H1 (cell line): ENCODE data around the gene ARGLU1. TPM values are rescaled to one million over a fixed set of nuclear protein-coding genes. Genes with fewer than 3 reads are reported as not detected.

Experiments
- BRCA1 ChIP-seq: IDR thresholded peaks from 2 replicates; pipeline ENCODE4 v1.6.1; 2012; ENCODE audit warnings: low read depth, low read length, improper control_type of control experiment
- CTCF ChIP-seq, 3 experiments: IDR thresholded peaks; 1 replicate in 2 of 3; 2 replicates in 1 of 3; pipeline versions ENCODE4 v1.5.1 to v1.6.1; 2011; ENCODE audit warnings: low read length in 3 of 3, mild to moderate bottlenecking in 3 of 3, inconsistent platforms in 2 of 3, low read depth in 1 of 3, moderate library complexity in 1 of 3; ENCODE audit not compliant: insufficient read depth in 1 of 3; ENCODE audit errors: control extremely low read depth in 1 of 3
- FOSL1 ChIP-seq: IDR thresholded peaks from 2 replicates; pipeline ENCODE4 v1.6.1; 2011; ENCODE audit warnings: mild to moderate bottlenecking, low read depth, low read length, moderate library complexity; ENCODE audit not compliant: insufficient read depth
- KDM1A ChIP-seq: fragments of 200-600, 300-600 bp; sonication (generic); IDR thresholded peaks from 2 replicates; pipeline ENCODE4 v1.7.1; 2016; ENCODE audit warnings: mild to moderate bottlenecking, low read length, borderline replicate concordance
- NANOG ChIP-seq: IDR thresholded peaks from 2 replicates; pipeline ENCODE4 v1.6.1; 2011; ENCODE audit warnings: low read length, low read depth, mild to moderate bottlenecking, inconsistent platforms; ENCODE audit not compliant: insufficient read depth, poor library complexity, severe bottlenecking
- SIX5 ChIP-seq: IDR thresholded peaks from 2 replicates; pipeline ENCODE4 v1.6.1; 2011; ENCODE audit warnings: mild to moderate bottlenecking, low read depth, low read length
- polyA plus RNA-seq, 7 experiments: library from polyadenylated mRNA; depleted of rRNA in 3 of 7; stranded (reverse) in 5 of 7; unstranded in 2 of 7; fragments of >200 nt in 5 of 7; fragments of 200-250 nt in 2 of 7; gene quantifications; 1 replicate in 5 of 7; 2 replicates in 1 of 7; 4 replicates in 1 of 7; pipeline versions ENCODE4 v1.2.1 to v1.2.3, GENCODE V29; 2011 to 2013; ENCODE audit warnings: missing spikeins in 2 of 7, mixed read lengths in 2 of 7
- total RNA-seq: library from RNA; stranded (reverse); fragmentation: NEBNext Ultra II Directional; extraction: Animal tissue kit (Norgen Biotek cat#: 25700); gene quantifications from 2 replicates; pipeline ENCODE4 v1.2.1, GENCODE V29; 2021

ARGLU1 gene
- total and polyA plus RNA-seq, 2 of the 8 experiments (the other 6 are each of a cell fraction or from before 2014, with no cell fraction given), result 47.8 to 84.9 TPM

GRCh38 chr13:106588367-106588766 is 20.4 kb upstream of the ARGLU1 start (continued):
- TF ChIP-seq CTCF (IDR thresholded peaks at IDR 0.05; ENCODE audit: control extremely low read depth in 1 of 3, insufficient read depth in 1 of 3, low read depth in 1 of 3, low read length in 3 of 3) (no peak), KDM1A (no peak), SIX5 (no peak), BRCA1 (no peak), NANOG (no peak), FOSL1 (no peak)
